HepG2 (cell line): Measurements from ENCODE around the gene OR2B2. TPM values are rescaled to one million over a fixed set of nuclear protein-coding genes. Genes with fewer than 3 reads are reported as not detected.

Source experiments
- AKAP8 ChIP-seq: sonication (generic); formaldehyde crosslinking; IDR thresholded peaks from 2 replicates; pipeline ENCODE4 v1.5.1; 2020; ENCODE audit warnings: mild to moderate bottlenecking, missing genetic modification reagents
- CEBPZ ChIP-seq: IDR thresholded peaks from 2 replicates; pipeline ENCODE4 v1.6.1; 2012; ENCODE audit warnings: low read length, improper control_type of control experiment
- CENPBD1 ChIP-seq: sonication (generic); formaldehyde crosslinking; IDR thresholded peaks from 2 replicates; pipeline ENCODE4 v1.8.0; 2022; ENCODE audit warnings: missing genetic modification reagents, low read depth, mild to moderate bottlenecking, borderline replicate concordance
- EHMT2 ChIP-seq: fragments of 200-600 bp; sonication (generic); IDR thresholded peaks from 2 replicates; pipeline ENCODE4 v1.7.0; 2017; ENCODE audit warnings: antibody characterized with exemption, low read depth, low read length, borderline replicate concordance
- GATAD1 ChIP-seq: IDR thresholded peaks from 2 replicates; pipeline ENCODE4 v1.6.1; 2016; ENCODE audit warnings: missing genetic modification reagents, missing compliant biosample characterization
- HNF1B ChIP-seq: sonication (generic); formaldehyde crosslinking; IDR thresholded peaks from 2 replicates; pipeline ENCODE4 v1.5.1; 2020; ENCODE audit warnings: mild to moderate bottlenecking, moderate library complexity, missing genetic modification reagents
- HOXA9 ChIP-seq: sonication (generic); formaldehyde crosslinking; IDR thresholded peaks from 2 replicates; pipeline ENCODE4 v1.8.1; 2022; ENCODE audit warnings: missing genetic modification reagents, mild to moderate bottlenecking, moderate library complexity, borderline replicate concordance
- KAT8 ChIP-seq: IDR thresholded peaks from 2 replicates; pipeline ENCODE4 v1.6.1; 2016; ENCODE audit warnings: missing genetic modification reagents, missing compliant biosample characterization
- PPARG ChIP-seq: conservative IDR thresholded peaks from 2 replicates; pipeline ENCODE4 v1.6.1; 2016; ENCODE audit warnings: missing biosample characterization, missing genetic modification reagents
- RCOR2 ChIP-seq: IDR thresholded peaks from 2 replicates; pipeline ENCODE4 v1.6.1; 2016; ENCODE audit warnings: missing biosample characterization, missing genetic modification reagents
- SALL1 ChIP-seq: sonication (generic); formaldehyde crosslinking; IDR thresholded peaks from 2 replicates; pipeline ENCODE4 v1.8.0; 2022; ENCODE audit warnings: mild to moderate bottlenecking, missing genetic modification reagents
- SRSF1 ChIP-seq: fragments of 200-400 bp; formaldehyde crosslinking; optimal IDR thresholded peaks from 2 replicates; pipeline ENCODE3; 2017; ENCODE audit warnings: mild to moderate bottlenecking, low read depth, low read length, moderate library complexity
- TEAD3 ChIP-seq: optimal IDR thresholded peaks from 2 replicates; pipeline ENCODE3; 2016; ENCODE audit warnings: borderline replicate concordance
- ZNF710 ChIP-seq: sonication (generic); formaldehyde crosslinking; IDR thresholded peaks from 2 replicates; pipeline ENCODE4 v1.5.0; 2020; ENCODE audit warnings: mild to moderate bottlenecking, missing genetic modification reagents, borderline replicate concordance
- ZNF766 ChIP-seq: sonication (generic); formaldehyde crosslinking; IDR thresholded peaks from 2 replicates; pipeline ENCODE4 v1.5.0; 2020; ENCODE audit warnings: missing genetic modification reagents, borderline replicate concordance
- polyA plus RNA-seq, 8 experiments: library from polyadenylated mRNA; depleted of rRNA in 3 of 8; stranded (reverse) in 7 of 8; unstranded in 1 of 8; fragments of >200 nt; fragmentation: Illumina TruSeq in 4 of 8; extraction: Trizol in 4 of 8; gene quantifications; 2 replicates each; pipeline versions ENCODE4 v1.2.1 to v1.2.3, GENCODE V29; 2011 to 2016; ENCODE audit warnings: low read depth in 4 of 8, missing spikeins in 1 of 8, mixed read lengths in 1 of 8; ENCODE audit not compliant: insufficient read depth in 1 of 8
- total RNA-seq, 5 experiments: library from RNA; depleted of rRNA; stranded (reverse); fragments of >200 nt; fragmentation: Illumina TruSeq; extraction: Trizol; gene quantifications; 2 replicates each; pipeline ENCODE4 v1.2.3, GENCODE V29; 2016; ENCODE audit warnings: low read depth in 1 of 5
- TF ChIP-seq, protein P1 (sequence below): sonication (generic); formaldehyde crosslinking; IDR thresholded peaks from 2 replicates; pipeline ENCODE4 v1.8.1; 2023; ENCODE audit warnings: mild to moderate bottlenecking, missing genetic modification reagents, borderline replicate concordance
- TF ChIP-seq, protein P2 (sequence below): sonication (generic); formaldehyde crosslinking; IDR thresholded peaks from 2 replicates; pipeline ENCODE4 v1.4.0; 2020; ENCODE audit warnings: missing genetic modification reagents, borderline replicate concordance
- TF ChIP-seq, protein P3 (sequence below): IDR thresholded peaks from 2 replicates; pipeline ENCODE4 v1.6.1; 2016; ENCODE audit warnings: low read depth, borderline replicate concordance

OR2B2 gene
- total and polyA plus RNA-seq, 2 of the 13 experiments (the other 11 are each of a cell fraction or from before 2014, with no cell fraction given) = not detected

DNA sequence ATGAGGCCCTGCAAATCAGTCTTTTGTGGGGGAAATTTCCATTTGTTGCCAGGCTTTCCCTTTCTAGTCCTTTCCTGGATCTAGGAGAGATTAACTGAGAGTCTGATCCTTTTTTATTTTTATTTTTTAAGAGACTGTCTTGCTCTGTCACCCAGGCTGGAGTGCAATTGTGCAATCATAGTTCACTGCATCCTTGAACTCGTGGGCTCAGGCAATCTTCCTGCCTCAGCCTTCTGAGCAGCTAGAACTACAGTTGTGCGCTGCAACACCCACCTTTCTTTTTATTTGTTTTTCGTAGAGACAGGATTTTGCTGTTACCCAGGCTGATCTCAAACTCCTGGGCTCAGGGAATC, 22.9 kb downstream of the OR2B2 start (continued):
- TF ChIP-seq HNF1B (peak; percentile 35; the same call in 1 of the 2 replicates), HOXA9 (CRISPR knock-in tag) (no peak), EHMT2 (no peak), ZNF766 (CRISPR knock-in tag) (peak; percentile 27; the same call in 1 of the 2 replicates), KAT8 (CRISPR knock-in tag) (peak; percentile 56), PPARG (CRISPR knock-in tag) (no peak), RCOR2 (CRISPR knock-in tag) (peak; percentile 33; the same call in 1 of the 2 replicates), CENPBD1 (CRISPR knock-in tag) (no peak), GATAD1 (peak; percentile 51; the same call in 1 of the 2 replicates), SRSF1 (no peak), CEBPZ (no peak), AKAP8 (CRISPR knock-in tag) (no peak), SALL1 (CRISPR knock-in tag) (peak; percentile 52), ZNF710 (CRISPR knock-in tag) (no peak), TEAD3 (peak; percentile 27)
- TF ChIP-seq, protein P1, sequence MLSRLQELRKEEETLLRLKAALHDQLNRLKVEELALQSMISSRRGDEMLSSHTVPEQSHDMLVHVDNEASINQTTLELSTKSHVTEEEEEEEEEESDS (CRISPR knock-in tag) = no peak
- TF ChIP-seq, protein P2, sequence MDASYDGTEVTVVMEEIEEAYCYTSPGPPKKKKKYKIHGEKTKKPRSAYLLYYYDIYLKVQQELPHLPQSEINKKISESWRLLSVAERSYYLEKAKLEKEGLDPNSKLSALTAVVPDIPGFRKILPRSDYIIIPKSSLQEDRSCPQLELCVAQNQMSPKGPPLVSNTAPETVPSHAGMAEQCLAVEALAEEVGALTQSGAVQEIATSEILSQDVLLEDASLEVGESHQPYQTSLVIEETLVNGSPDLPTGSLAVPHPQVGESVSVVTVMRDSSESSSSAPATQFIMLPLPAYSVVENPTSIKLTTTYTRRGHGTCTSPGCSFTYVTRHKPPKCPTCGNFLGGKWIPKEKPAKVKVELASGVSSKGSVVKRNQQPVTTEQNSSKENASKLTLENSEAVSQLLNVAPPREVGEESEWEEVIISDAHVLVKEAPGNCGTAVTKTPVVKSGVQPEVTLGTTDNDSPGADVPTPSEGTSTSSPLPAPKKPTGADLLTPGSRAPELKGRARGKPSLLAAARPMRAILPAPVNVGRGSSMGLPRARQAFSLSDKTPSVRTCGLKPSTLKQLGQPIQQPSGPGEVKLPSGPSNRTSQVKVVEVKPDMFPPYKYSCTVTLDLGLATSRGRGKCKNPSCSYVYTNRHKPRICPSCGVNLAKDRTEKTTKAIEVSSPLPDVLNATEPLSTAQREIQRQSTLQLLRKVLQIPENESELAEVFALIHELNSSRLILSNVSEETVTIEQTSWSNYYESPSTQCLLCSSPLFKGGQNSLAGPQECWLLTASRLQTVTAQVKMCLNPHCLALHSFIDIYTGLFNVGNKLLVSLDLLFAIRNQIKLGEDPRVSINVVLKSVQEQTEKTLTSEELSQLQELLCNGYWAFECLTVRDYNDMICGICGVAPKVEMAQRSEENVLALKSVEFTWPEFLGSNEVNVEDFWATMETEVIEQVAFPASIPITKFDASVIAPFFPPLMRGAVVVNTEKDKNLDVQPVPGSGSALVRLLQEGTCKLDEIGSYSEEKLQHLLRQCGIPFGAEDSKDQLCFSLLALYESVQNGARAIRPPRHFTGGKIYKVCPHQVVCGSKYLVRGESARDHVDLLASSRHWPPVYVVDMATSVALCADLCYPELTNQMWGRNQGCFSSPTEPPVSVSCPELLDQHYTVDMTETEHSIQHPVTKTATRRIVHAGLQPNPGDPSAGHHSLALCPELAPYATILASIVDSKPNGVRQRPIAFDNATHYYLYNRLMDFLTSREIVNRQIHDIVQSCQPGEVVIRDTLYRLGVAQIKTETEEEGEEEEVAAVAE = peak; percentile 74; the same call in 1 of the 2 replicates
- TF ChIP-seq, protein P3, sequence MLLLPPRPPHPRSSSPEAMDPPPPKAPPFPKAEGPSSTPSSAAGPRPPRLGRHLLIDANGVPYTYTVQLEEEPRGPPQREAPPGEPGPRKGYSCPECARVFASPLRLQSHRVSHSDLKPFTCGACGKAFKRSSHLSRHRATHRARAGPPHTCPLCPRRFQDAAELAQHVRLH (CRISPR knock-in tag) = no peak
